Peyer's patch (tissue), 4 donors: ENCODE results near the gene EEF2KMT. TPM values are rescaled to one million over a fixed set of nuclear protein-coding genes. Genes with fewer than 3 reads are reported as not detected.

Experiments
- DNase-seq, 3 donors: peaks; one replicate each; pipeline ENCODE4 v3.0.0-alpha.2; 2017 to 2019
- H3K27ac ChIP-seq, 4 donors: fragments of 200-600 bp; sonication (generic); one replicate each; pipeline ENCODE4 v1.5.1; 2016 to 2019
- H3K27me3 ChIP-seq, 2 donors: fragments of 200-600 bp; sonication (generic); one replicate each; pipeline ENCODE4 v1.5.1; 2019
- H3K36me3 ChIP-seq, 3 donors: fragments of 200-600 bp; sonication (generic); one replicate each; pipeline ENCODE4 v1.5.1; 2016 to 2019
- H3K4me1 ChIP-seq, 4 donors: fragments of 200-600 bp; sonication (generic); one replicate each; pipeline ENCODE4 v1.5.1; 2016 to 2019
- H3K4me3 ChIP-seq, 4 donors: fragments of 200-600 bp; sonication (generic); 1 replicate in 3 of 4; 2 replicates in 1 of 4; pipeline ENCODE4 v1.5.1; 2016 to 2019; ENCODE audit warnings: mild to moderate bottlenecking in 1 of 4
- H3K9me3 ChIP-seq, 4 donors: fragments of 200-600 bp; sonication (generic); one replicate each; pipeline ENCODE4 v1.5.1; 2016 to 2019; ENCODE audit warnings: mild to moderate bottlenecking in 1 of 4
- CTCF ChIP-seq, 6 experiments: fragments of 450-650 bp in 4 of 6; fragments of 200-600 bp in 2 of 6; sonication (generic) in 1 of 6; IDR thresholded peaks; one replicate each; pipeline ENCODE4 v1.5.1; 2017 to 2019; ENCODE audit warnings: antibody characterized with exemption in 6 of 6, mild to moderate bottlenecking in 3 of 6, moderate library complexity in 1 of 6
- POLR2A ChIP-seq, 2 donors: fragments of 450-650 bp; IDR thresholded peaks; one replicate each; pipeline ENCODE4 v1.5.1; 2017; ENCODE audit warnings: antibody characterized with exemption in 2 of 2, mild to moderate bottlenecking in 2 of 2, moderate library complexity in 2 of 2
- total RNA-seq, 4 donors: library from RNA; depleted of rRNA; stranded (reverse); fragments of >200 nt; gene quantifications; one replicate each; pipeline ENCODE4 v1.1.0, GENCODE V29; 2016

Gene EEF2KMT
- total RNA-seq, 4 donors from 2014 or later: 7.4 to 12.3 (median 9.0) TPM

GRCh38 chr16:5071341-5071680 is 26.3 kb downstream of the EEF2KMT start:
- peak overlapping the region; percentile 64 to 87 (median 86) for H3K27ac ChIP-seq
- DNase-seq: no peak
- peaks cover 0 to 17% (median 0%) of the 10 kb centered on the region in 3 donors for H3K36me3 ChIP-seq
- H3K27me3 ChIP-seq: no peaks in the 10 kb centered on the region
- H3K4me3 ChIP-seq: peak overlapping the region; percentile 64 to 94 (median 78)
- peaks cover 3 to 7% (median 6%) of the 10 kb centered on the region in 4 donors for H3K4me1 ChIP-seq
- no peaks in the 10 kb centered on the region for H3K9me3 ChIP-seq
- no peak for TF ChIP-seq POLR2A (IDR thresholded peaks at IDR 0.05)
- no peak for TF ChIP-seq CTCF (IDR thresholded peaks at IDR 0.05)

- Histone ChIP-seq H3K36me3 (peaks cover 0 to 10% (median 0%) of the 10 kb centered on the region in 3 donors), H3K4me3 (no peak overlapping the region), H3K27ac (peak overlapping the region in 2 of 4 donors; percentile 64 to 85), H3K9me3 (no peaks in the 10 kb centered on the region), H3K27me3 (no peaks in the 10 kb centered on the region), H3K4me1 (peaks cover 3 to 11% (median 6%) of the 10 kb centered on the region in 4 donors)
- DNase-seq: no peak
- no peak for TF ChIP-seq POLR2A (IDR thresholded peaks at IDR 0.05)
- no peak for TF ChIP-seq CTCF (IDR thresholded peaks at IDR 0.05)
These were observed 27.0 kb downstream of the EEF2KMT start for GRCh38 chr16:5070431-5071186.

- Histone ChIP-seq H3K36me3 (peaks cover 0 to 2% (median 0%) of the 10 kb centered on the region in 3 donors), H3K4me3 (no peak overlapping the region), H3K27me3 (no peaks in the 10 kb centered on the region), H3K9me3 (no peaks in the 10 kb centered on the region), H3K27ac (no peak overlapping the region), H3K4me1 (peaks cover 3 to 18% (median 6%) of the 10 kb centered on the region in 4 donors)
- DNase-seq: no peak
- TF ChIP-seq CTCF (IDR thresholded peaks at IDR 0.05): no peak
- TF ChIP-seq POLR2A (IDR thresholded peaks at IDR 0.05): no peak
These were observed 27.7 kb downstream of the EEF2KMT start for GRCh38 chr16:5069854-5070253.

GRCh38 chr16:5069048-5069447 is 28.5 kb downstream of the EEF2KMT start:
- H3K9me3 ChIP-seq: no peaks in the 10 kb centered on the region
- DNase-seq: no peak
- no peak overlapping the region for H3K4me3 ChIP-seq
- peaks cover 3 to 20% (median 6%) of the 10 kb centered on the region in 4 donors for H3K4me1 ChIP-seq
- H3K27ac ChIP-seq: no peak overlapping the region
- no peaks in the 10 kb centered on the region for H3K36me3 ChIP-seq
- no peaks in the 10 kb centered on the region for H3K27me3 ChIP-seq
- TF ChIP-seq POLR2A (IDR thresholded peaks at IDR 0.05) (no peak), CTCF (IDR thresholded peaks at IDR 0.05) (no peak)

GRCh38 chr16:5066511-5066910 is 31.1 kb downstream of the EEF2KMT start:
- Histone ChIP-seq H3K27ac (no peak overlapping the region), H3K36me3 (no peaks in the 10 kb centered on the region), H3K27me3 (no peaks in the 10 kb centered on the region), H3K9me3 (no peaks in the 10 kb centered on the region), H3K4me3 (no peak overlapping the region), H3K4me1 (peaks cover 0 to 13% (median 0%) of the 10 kb centered on the region in 4 donors)
- no peak for DNase-seq
- TF ChIP-seq CTCF (IDR thresholded peaks at IDR 0.05) (no peak), POLR2A (IDR thresholded peaks at IDR 0.05) (no peak)
